ENCODE measurements around the gene DUS2. TPM values are rescaled to one million over a fixed set of nuclear protein-coding genes. Genes with fewer than 3 reads are reported as not detected.
A peak's percentile ranks its signal among the peaks of the same experiment; 100 is the strongest.

DUS2 gene
- 10 to 100 TPM in 2 of 4 donors, 1 to 10 TPM in 2; 7.0 to 10.5 (median 9.8) TPM for total RNA-seq
- 10 to 100 TPM in 1 of 3 donors, 1 to 10 TPM in 2; 3.4 to 15.1 (median 9.5) TPM for polyA plus RNA-seq
- long read RNA-seq, donor 1, partial matches to known transcripts = 3 of 11 reads
- long read RNA-seq, donor 1, other reads (novel, unspliced or antisense) = 6 of 11 reads
- long read RNA-seq, donor 2, transcript DUS2-207 (17 exons, 2,310 nt) = major isoform, 6 of 17 reads
- long read RNA-seq, donor 2, partial matches to known transcripts = 0 of 17 reads
- long read RNA-seq, donor 2, other reads (novel, unspliced or antisense) = 8 of 17 reads

GRCh38 chr16:68022728-68023537 lies at the start of gene DUS2, which contains the start of gene DDX28:
TSS of gene DUS2 (plus strand) at chr16:68023284. CDS start at chr16:68038024, 14,740 bp downstream.
TSS of gene DDX28 (minus strand) at chr16:68023232. CDS start at chr16:68023202, 30 bp downstream.
- Histone ChIP-seq H3K27ac (peak within 1 kb of the TSS; percentile 94), H3K36me3 (ENCODE audit: insufficient read depth in 1 of 2, low read depth in 1 of 2) (peaks cover 0 to 21% of the 10 kb centered on the region in 2 donors), H3K4me3 (peak within 1 kb of the TSS; percentile 99), H3K9me3 (no peaks in the 10 kb centered on the region), H3K4me1 (peaks cover 24% of the 10 kb centered on the region), H3K27me3 (ENCODE audit: insufficient read depth in 3 of 3, low read length in 2 of 3) (no peaks in the 10 kb centered on the region)
- ATAC-seq (peak; percentile 97 to 99 (median 97)), DNase-seq (peak; percentile 94 to 97)
- intact Hi-C loops (cut with DNase I) = loop anchor here in 1 of 2 donors (10.0 kb wide), 1 partner anchor 348 kb away; no protein-coding TSS in a partner anchor
- no peak for TF ChIP-seq CTCF (IDR thresholded peaks at IDR 0.05)
- WGBS, 3 donors = 0% methylated on average over 77 to 84 of the region's 84 CpGs

- TF ChIP-seq CTCF (IDR thresholded peaks at IDR 0.05) = no peak
- H3K36me3 ChIP-seq (ENCODE audit: insufficient read depth in 1 of 2, low read depth in 1 of 2) = no peaks in the 10 kb centered on the region
- no peak overlapping the region for H3K4me3 ChIP-seq
- H3K4me1 ChIP-seq = no peaks in the 10 kb centered on the region
- DNase-seq (no peak), ATAC-seq (no peak)
- intact Hi-C loops (cut with DNase I) = no loop called here
- H3K9me3 ChIP-seq = no peaks in the 10 kb centered on the region
- H3K27ac ChIP-seq = no peak overlapping the region
- 72 to 85% (median 73%) methylated on average over 14 of the region's 14 CpGs for WGBS, 3 donors
- H3K27me3 ChIP-seq (ENCODE audit: insufficient read depth in 3 of 3, low read length in 2 of 3) = no peaks in the 10 kb centered on the region
These were observed 47.6 kb upstream of the DUS2 start for GRCh38 chr16:67975321-67976105.

GRCh38 chr16:67976205-67976604 lies 46.9 kb upstream of the DUS2 start:
- intact Hi-C loops (cut with DNase I) = no loop called here
- 69 to 75% (median 69%) methylated on average over 2 of the region's 2 CpGs for WGBS, 3 donors
- no peak for ATAC-seq
- no peaks in the 10 kb centered on the region for H3K36me3 ChIP-seq (ENCODE audit: insufficient read depth in 1 of 2, low read depth in 1 of 2)
- no peak for TF ChIP-seq CTCF (IDR thresholded peaks at IDR 0.05)
- no peak for DNase-seq
- H3K9me3 ChIP-seq = no peaks in the 10 kb centered on the region
- no peak overlapping the region for H3K4me3 ChIP-seq
- no peaks in the 10 kb centered on the region for H3K27me3 ChIP-seq (ENCODE audit: insufficient read depth in 3 of 3, low read length in 2 of 3)
- no peak overlapping the region for H3K27ac ChIP-seq
- no peaks in the 10 kb centered on the region for H3K4me1 ChIP-seq

GRCh38 chr16:67977005-67977404 lies 46.1 kb upstream of the DUS2 start:
- no peaks in the 10 kb centered on the region for H3K36me3 ChIP-seq (ENCODE audit: insufficient read depth in 1 of 2, low read depth in 1 of 2)
- DNase-seq (no peak), ATAC-seq (peak in 2 of 4 donors; percentile 26 to 62)
- WGBS, 3 donors = 52 to 58% (median 54%) methylated on average over 5 of the region's 5 CpGs
- no peaks in the 10 kb centered on the region for H3K9me3 ChIP-seq
- no peaks in the 10 kb centered on the region for H3K4me1 ChIP-seq
- TF ChIP-seq CTCF (IDR thresholded peaks at IDR 0.05) = no peak
- no peaks in the 10 kb centered on the region for H3K27me3 ChIP-seq (ENCODE audit: insufficient read depth in 3 of 3, low read length in 2 of 3)
- no peak overlapping the region for H3K27ac ChIP-seq
- intact Hi-C loops (cut with DNase I) = no loop called here
- no peak overlapping the region for H3K4me3 ChIP-seq

All from psoas muscle (tissue), 8 donors.